ENCODE results near the gene FUT6. TPM values are rescaled to one million over a fixed set of nuclear protein-coding genes. Genes with fewer than 3 reads are reported as not detected.

Gene FUT6
- total RNA-seq, 1 donor from 2014 or later: not detected

- H3K4me3 Mint-ChIP-seq: no peak overlapping the region
- peaks cover 2% of the 10 kb centered on the region for H3K9me3 Mint-ChIP-seq
- TF ChIP-seq CTCF (conservative IDR thresholded peaks at IDR 0.05): no peak
- peaks cover 4% of the 10 kb centered on the region for H3K36me3 Mint-ChIP-seq (ENCODE audit: low read depth)
- peaks cover 9% of the 10 kb centered on the region for H3K4me1 Mint-ChIP-seq
- H3K27ac Mint-ChIP-seq (ENCODE audit: unreplicated experiment): no peak overlapping the region
- DNase-seq (ENCODE audit: low read depth, low spot score): no peak
- H3K27me3 Mint-ChIP-seq (ENCODE audit: low read depth): peaks cover 2% of the 10 kb centered on the region
These were observed 44.1 kb downstream of the FUT6 start for GRCh38 chr19:5795382-5795919.

GRCh38 chr19:5793188-5793587, 46.3 kb downstream of the FUT6 start:
- no peak for TF ChIP-seq CTCF (conservative IDR thresholded peaks at IDR 0.05)

GRCh38 chr19:5792224-5792623, 47.3 kb downstream of the FUT6 start:
- no peak overlapping the region for H3K4me3 Mint-ChIP-seq
- H3K27me3 Mint-ChIP-seq (ENCODE audit: low read depth): peaks cover 3% of the 10 kb centered on the region
- TF ChIP-seq CTCF (conservative IDR thresholded peaks at IDR 0.05): no peak
- no peak overlapping the region for H3K27ac Mint-ChIP-seq (ENCODE audit: unreplicated experiment)
- DNase-seq (ENCODE audit: low read depth, low spot score): no peak
- peaks cover 8% of the 10 kb centered on the region for H3K36me3 Mint-ChIP-seq (ENCODE audit: low read depth)
- H3K4me1 Mint-ChIP-seq: peaks cover 14% of the 10 kb centered on the region
- peaks cover 2% of the 10 kb centered on the region for H3K9me3 Mint-ChIP-seq

More at GRCh38 chr19:5793188-5793587, 46.3 kb downstream of the FUT6 start:
- H3K27me3 Mint-ChIP-seq (ENCODE audit: low read depth): peaks cover 3% of the 10 kb centered on the region
- DNase-seq (ENCODE audit: low read depth, low spot score): no peak
- peaks cover 8% of the 10 kb centered on the region for H3K36me3 Mint-ChIP-seq (ENCODE audit: low read depth)
- peaks cover 14% of the 10 kb centered on the region for H3K4me1 Mint-ChIP-seq
- peaks cover 2% of the 10 kb centered on the region for H3K9me3 Mint-ChIP-seq
- H3K4me3 Mint-ChIP-seq: no peak overlapping the region
- no peak overlapping the region for H3K27ac Mint-ChIP-seq (ENCODE audit: unreplicated experiment)

GRCh38 chr19:5790559-5791520, 48.7 kb downstream of the FUT6 start, which contains the start of gene DUS3L:
TSS of gene DUS3L (minus strand) at chr19:5791163. CDS start at chr19:5791141, 22 bp downstream.
- Mint-ChIP-seq H3K4me1 (peaks cover 14% of the 10 kb centered on the region), H3K36me3 (ENCODE audit: low read depth) (peaks cover 16% of the 10 kb centered on the region), H3K4me3 (peak within 1 kb of the TSS; percentile 99), H3K27ac (ENCODE audit: unreplicated experiment) (peak within 1 kb of the TSS; percentile 100), H3K9me3 (peaks cover 2% of the 10 kb centered on the region), H3K27me3 (ENCODE audit: low read depth) (peaks cover 3% of the 10 kb centered on the region)
- peak; percentile 95 for DNase-seq (ENCODE audit: low read depth, low spot score)
- TF ChIP-seq CTCF (conservative IDR thresholded peaks at IDR 0.05): no peak

GRCh38 chr19:5789886-5790558, 49.5 kb downstream of the FUT6 start:
- Mint-ChIP-seq H3K9me3 (peaks cover 2% of the 10 kb centered on the region), H3K36me3 (ENCODE audit: low read depth) (peaks cover 16% of the 10 kb centered on the region), H3K27me3 (ENCODE audit: low read depth) (peaks cover 3% of the 10 kb centered on the region), H3K27ac (ENCODE audit: unreplicated experiment) (no peak overlapping the region), H3K4me1 (peaks cover 14% of the 10 kb centered on the region), H3K4me3 (peak overlapping the region; percentile 99)
- TF ChIP-seq CTCF (conservative IDR thresholded peaks at IDR 0.05): no peak
- DNase-seq (ENCODE audit: low read depth, low spot score): no peak
